Muscle of arm (tissue), 14 donors: ENCODE data around the gene E2F6. TPM values are rescaled to one million over a fixed set of nuclear protein-coding genes. Genes with fewer than 3 reads are reported as not detected.

Experiments
- DNase-seq: peaks from one replicate; pipeline ENCODE4 v3.0.0-alpha.2; 2013
- long read RNA-seq, 11 donors: transcript quantifications; one replicate each; lab custom pipeline, GENCODE V29; 2026
- polyA plus RNA-seq, 12 donors: library from polyadenylated mRNA; unstranded; fragments of 120-200 nt; gene quantifications; one replicate each; pipeline ENCODE4 v1.2.1, GENCODE V29; 2013; ENCODE audit not compliant: insufficient read length in 12 of 12

Gene E2F6
- 10 to 100 TPM in 11 of 12 donors, not detected in 1; 11.2 to 24.1 (median 19.5) TPM for polyA plus RNA-seq
- long read RNA-seq, donor 1, partial matches to known transcripts: 0 of 2 reads
- long read RNA-seq, donor 1, other reads (novel, unspliced or antisense): 0 of 2 reads
- long read RNA-seq, donor 2, transcript E2F6-202 (7 exons, 3,218 nt): major isoform, 6 of 9 reads
- long read RNA-seq, donor 2, partial matches to known transcripts: 0 of 9 reads
- long read RNA-seq, donor 2, other reads (novel, unspliced or antisense): 0 of 9 reads
- long read RNA-seq, donor 3, partial matches to known transcripts: 0 of 6 reads
- long read RNA-seq, donor 3, other reads (novel, unspliced or antisense): 0 of 6 reads
- long read RNA-seq, donor 4, partial matches to known transcripts: 0 of 2 reads
- long read RNA-seq, donor 4, other reads (novel, unspliced or antisense): 0 of 2 reads
- long read RNA-seq, donor 5, transcript E2F6-202 (7 exons, 3,218 nt): major isoform, 9 of 15 reads
- long read RNA-seq, donor 5, partial matches to known transcripts: 0 of 15 reads
- long read RNA-seq, donor 5, other reads (novel, unspliced or antisense): 0 of 15 reads
- long read RNA-seq, donor 6, partial matches to known transcripts: 0 of 2 reads
- long read RNA-seq, donor 6, other reads (novel, unspliced or antisense): 0 of 2 reads
- long read RNA-seq, donor 7, partial matches to known transcripts: 0 of 1 reads
- long read RNA-seq, donor 7, other reads (novel, unspliced or antisense): 0 of 1 reads
- long read RNA-seq, donor 8, transcript E2F6-202 (7 exons, 3,218 nt): major isoform, 7 of 9 reads
- long read RNA-seq, donor 8, partial matches to known transcripts: 0 of 9 reads
- long read RNA-seq, donor 8, other reads (novel, unspliced or antisense): 0 of 9 reads
- long read RNA-seq, donor 9: 0 reads
- long read RNA-seq, donor 10, partial matches to known transcripts: 0 of 9 reads
- long read RNA-seq, donor 10, other reads (novel, unspliced or antisense): 0 of 9 reads
- long read RNA-seq, donor 11, partial matches to known transcripts: 0 of 5 reads
- long read RNA-seq, donor 11, other reads (novel, unspliced or antisense): 0 of 5 reads

GRCh38 chr2:11465485-11466306 lies at the start of gene E2F6:
Gene E2F6, minus strand, starts transcription at chr2:11466161. Its CDS starts 282 bp downstream, at chr2:11465879.
- DNase-seq: peak; percentile 93

DNA sequence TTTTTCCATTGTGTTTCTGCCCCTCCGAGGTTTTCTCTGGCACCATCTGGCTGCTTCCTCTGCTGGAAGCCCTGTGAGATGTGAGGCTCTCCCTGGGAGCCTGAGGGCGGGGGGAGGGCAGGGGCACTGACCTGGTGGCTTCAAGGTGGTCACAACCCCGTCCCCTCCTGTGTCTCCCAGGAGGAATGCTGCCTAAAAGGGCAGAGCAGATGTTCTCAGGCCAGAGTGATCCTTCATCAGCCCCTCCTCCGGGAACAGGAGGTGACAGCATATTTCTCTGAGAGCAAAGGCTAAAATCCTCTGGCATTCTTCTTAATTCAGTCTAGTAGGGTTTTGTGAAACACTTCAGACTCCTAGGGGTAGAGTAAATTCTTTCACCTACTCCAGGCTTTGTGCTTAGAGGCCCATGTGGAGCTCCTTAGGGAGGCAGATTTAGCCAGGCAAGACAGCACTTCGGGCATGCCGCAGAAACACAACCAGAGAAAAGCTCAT lies 49.6 kb upstream of the E2F6 start:
- no peak for DNase-seq

DNA sequence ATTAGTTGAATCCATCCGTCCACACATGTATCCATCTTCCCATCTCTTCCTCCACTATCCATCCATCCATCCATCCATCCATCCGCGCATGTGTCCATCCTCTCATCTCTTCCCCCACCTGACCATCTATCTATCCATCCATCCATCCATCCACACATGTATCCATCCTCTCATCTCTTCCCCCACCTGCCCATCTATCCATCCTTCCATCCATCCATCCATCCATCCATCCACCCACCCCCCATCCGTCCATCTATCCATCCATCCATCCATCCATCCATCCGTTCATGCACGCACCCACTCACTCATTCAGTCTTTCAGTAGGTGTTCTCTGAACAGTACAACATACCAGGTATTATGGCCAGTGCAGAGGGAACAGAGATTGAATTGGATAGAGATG lies 48.9 kb upstream of the E2F6 start:
- DNase-seq: no peak

DNA sequence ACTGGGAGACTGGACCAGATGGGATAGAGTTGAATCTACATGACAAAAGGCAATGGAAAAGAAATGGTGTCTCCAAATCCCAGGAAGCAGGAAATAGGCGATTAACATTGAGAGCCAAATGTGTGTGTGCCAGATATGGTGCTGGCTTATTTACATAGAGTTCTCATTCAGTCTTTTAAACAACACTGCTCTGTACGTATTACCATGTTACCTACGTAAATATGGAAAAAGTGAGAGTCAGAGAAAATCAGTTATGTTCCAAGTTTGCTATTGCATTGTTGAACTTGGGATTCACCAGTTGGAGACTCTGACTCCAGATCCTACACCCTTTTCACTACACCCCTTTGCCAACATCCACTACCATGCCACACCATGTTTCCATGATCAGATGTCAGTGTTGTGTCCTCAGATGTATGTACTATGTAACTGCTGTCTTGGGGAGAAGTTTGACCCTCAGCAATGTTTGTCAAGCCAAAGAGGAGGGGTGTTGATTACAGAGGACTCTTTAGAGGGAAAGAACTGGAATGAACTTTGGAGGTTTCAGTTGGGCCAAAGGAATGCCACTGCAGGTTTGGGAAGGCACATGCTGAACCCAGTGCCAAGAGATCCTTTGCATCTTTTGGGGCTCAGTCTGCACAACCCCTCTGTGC lies 48.2 kb upstream of the E2F6 start:
- no peak for DNase-seq

DNA sequence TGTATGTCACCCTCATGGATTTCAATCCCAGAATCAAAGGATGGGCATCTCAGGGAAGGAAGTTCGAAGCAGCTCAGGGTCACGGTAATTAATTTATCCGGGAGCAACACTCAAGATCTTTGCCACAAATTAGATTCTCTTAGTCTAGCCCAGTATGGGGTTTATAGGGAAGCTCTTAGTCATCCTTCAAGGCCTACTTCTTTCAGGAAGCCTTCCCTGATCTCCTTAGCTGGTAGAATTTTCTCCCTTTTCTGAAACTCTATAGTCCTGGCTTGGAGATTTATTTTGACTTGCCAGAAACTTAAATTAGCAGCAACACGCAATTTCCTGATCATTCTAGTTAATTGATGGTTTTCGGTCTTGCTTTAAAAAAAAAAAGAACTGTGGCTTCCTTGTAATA lies 47.4 kb upstream of the E2F6 start:
- no peak for DNase-seq

DNA sequence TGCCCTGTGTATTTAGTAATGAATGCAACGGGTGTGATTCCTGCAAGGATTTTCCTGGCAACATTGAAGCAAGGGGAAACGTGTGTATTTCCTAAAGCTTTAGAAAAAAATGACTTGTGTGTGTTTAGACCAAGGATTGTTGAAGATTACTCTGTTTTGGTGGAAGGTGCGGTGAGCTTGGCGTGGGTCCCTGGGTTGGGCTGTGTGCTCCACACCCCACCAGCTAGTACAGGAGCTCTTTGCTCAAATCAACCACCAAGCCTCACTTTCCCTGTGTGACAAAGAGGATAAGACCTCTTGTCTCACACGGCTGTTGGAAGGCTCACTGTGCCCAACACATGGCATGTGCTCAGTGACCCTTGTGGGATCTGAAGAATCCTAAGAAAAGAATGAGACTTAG lies 46.5 kb upstream of the E2F6 start:
- DNase-seq: no peak

DNA sequence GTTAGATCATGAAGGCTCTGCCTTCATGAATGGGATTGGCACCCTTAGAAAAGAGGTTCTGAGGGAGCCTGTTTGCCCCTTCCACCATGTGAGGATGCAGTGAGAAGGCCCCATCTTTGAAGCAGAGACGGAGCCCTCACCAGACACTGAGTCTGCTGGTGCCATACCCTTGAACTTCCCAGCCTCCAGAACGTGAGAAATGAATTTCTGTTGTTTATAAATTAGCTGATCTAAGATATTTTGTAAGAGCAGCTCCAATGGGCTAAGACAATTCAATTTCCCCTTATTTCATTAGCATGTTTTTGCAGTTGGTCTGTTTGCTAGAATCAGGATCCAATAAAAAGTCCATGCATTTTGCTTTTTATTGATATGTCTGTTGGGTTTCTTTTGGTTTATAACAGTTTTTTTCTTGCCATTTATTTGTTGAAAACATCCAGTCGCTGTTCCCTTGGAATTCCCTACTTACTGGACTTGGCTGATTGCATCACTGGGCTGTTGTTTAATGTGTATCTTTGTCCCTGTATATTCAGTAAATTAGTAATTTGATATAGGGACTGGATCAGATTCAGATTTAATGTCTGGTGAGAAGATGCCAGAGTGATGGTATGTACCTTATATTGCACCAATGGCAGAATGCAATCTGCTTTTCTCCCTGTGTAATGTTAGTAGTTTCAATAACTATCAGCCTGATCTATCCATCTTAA lies 43.8 kb upstream of the E2F6 start:
- DNase-seq: no peak

GRCh38 chr2:11508279-11508678 lies 42.3 kb upstream of the E2F6 start:
- DNase-seq: no peak

DNA sequence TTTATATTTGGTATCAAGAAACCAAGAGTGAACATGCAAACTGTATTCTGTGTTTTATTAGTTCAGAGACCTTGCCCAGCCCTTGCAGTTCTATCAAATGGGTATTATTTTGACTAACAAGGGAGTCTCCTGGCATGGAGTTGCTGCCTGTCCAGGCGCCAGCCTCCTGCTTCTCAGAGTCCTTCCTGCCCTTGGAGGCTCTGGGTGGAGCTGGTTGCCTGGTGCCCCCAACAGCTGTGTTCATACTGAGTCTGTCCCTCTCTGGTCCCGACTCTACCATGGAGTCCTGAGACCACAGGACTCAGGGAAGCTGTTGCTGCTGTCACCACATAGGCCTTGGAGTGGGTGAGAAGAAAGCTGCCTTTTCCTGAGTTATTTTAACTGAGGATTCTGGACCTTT lies 41.6 kb upstream of the E2F6 start:
- DNase-seq: no peak

GRCh38 chr2:11506611-11506969 lies 40.6 kb upstream of the E2F6 start:
- DNase-seq: peak; percentile 59

GRCh38 chr2:11505652-11506610 lies 40.0 kb upstream of the E2F6 start:
- no peak for DNase-seq

GRCh38 chr2:11503354-11503927 lies 37.5 kb upstream of the E2F6 start:
- DNase-seq: no peak

- DNase-seq: no peak
Measured at GRCh38 chr2:11502740-11503292, 36.9 kb upstream of the E2F6 start.

DNA sequence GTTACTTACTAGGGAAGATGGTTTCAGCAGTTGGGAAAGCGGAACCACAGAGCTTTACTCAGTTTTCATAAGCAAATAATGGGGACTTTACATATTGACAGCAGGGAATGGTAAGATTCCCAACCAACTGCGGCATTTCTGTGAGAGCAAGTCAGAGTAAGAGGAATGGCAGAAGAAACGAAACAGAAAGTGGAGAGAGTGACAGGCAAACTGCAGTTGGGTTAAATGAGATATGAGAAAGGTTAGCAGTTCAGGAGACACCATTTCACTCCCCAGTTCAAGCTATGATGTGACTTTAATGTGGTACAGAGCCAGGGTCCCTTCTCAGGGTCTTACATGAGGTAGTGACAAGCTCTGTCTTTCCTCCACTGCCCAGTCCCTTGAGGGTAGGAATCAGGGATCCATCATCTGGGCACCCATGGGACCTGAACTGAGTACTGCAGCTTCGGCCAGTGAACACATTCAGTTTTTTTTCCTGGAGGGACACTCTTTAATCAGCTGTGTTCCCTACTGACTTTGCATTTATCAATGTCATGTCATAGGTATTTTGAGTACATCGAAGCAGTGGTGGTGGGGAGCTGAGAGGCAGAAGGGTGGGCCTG lies 34.8 kb upstream of the E2F6 start:
- no peak for DNase-seq

- no peak for DNase-seq
Measured at GRCh38 chr2:11499081-11499743, 33.3 kb upstream of the E2F6 start.

DNA sequence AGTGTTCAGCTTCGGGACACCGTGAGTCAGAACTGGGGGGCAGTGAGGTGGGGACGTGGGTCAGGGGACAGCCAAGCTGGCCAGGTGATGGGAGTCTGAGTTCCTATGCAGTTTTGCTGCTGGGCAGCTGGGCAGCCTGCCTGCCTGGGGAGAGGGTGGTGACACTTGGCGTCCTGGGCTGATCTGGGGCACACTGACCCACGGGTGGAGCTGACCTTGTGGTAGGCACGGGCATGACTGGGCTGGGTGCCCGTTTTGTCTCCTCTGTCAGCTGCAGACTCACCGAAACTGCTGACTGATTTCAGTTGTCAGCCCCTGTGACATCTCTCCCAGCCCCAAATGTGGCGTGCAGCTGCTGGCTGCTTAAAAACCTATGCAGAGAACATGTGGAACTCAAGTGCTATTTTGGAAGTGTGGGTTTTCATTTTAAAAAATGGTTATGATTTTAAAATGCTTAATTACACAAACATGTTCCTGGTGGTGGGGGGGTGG lies 32.6 kb upstream of the E2F6 start:
- no peak for DNase-seq
